OCI-LY1 (cell line): ENCODE data around the gene KIRREL3.

Source experiments
- H2AFZ ChIP-seq: fragments of 200-600 bp; sonication (generic), shearing (Covaris generic); 2 replicates; pipeline ENCODE4 v1.6.0; 2014; ENCODE audit warnings: antibody characterized with exemption, mild to moderate bottlenecking, low read length
- H3F3A ChIP-seq: fragments of 200-600 bp; sonication (generic), shearing (Covaris generic); 2 replicates; pipeline ENCODE4 v1.6.0; 2014; ENCODE audit warnings: mild to moderate bottlenecking, antibody characterized with exemption, low read length, moderate library complexity; ENCODE audit not compliant: insufficient read depth
- H3K27ac ChIP-seq: fragments of 200-600 bp; sonication (generic); 2 replicates; pipeline ENCODE4 v1.5.1; 2014; ENCODE audit warnings: low read length, mixed run types, mild to moderate bottlenecking, low read depth; ENCODE audit not compliant: poor library complexity, severe bottlenecking
- H3K27me3 ChIP-seq: fragments of 200-600 bp; sonication (generic); 2 replicates; pipeline ENCODE4 v1.6.0; 2014; ENCODE audit warnings: antibody characterized with exemption, mild to moderate bottlenecking, low read length, moderate library complexity; ENCODE audit not compliant: insufficient read depth
- H3K36me3 ChIP-seq: fragments of 200-600 bp; sonication (generic); 2 replicates; pipeline ENCODE4 v1.6.1; 2014; ENCODE audit warnings: mild to moderate bottlenecking, antibody characterized with exemption, low read length, moderate library complexity, mixed read lengths; ENCODE audit not compliant: insufficient read depth
- H3K4me1 ChIP-seq: fragments of 200-600 bp; sonication (generic); 2 replicates; pipeline ENCODE4 v1.5.1; 2014; ENCODE audit warnings: mild to moderate bottlenecking, low read length, moderate library complexity; ENCODE audit not compliant: insufficient read depth, severe bottlenecking
- H3K4me2 ChIP-seq: fragments of 200-600 bp; sonication (generic), shearing (Covaris generic); 2 replicates; pipeline ENCODE4 v1.6.1; 2014; ENCODE audit warnings: low read length
- H3K4me3 ChIP-seq: fragments of 200-600 bp; sonication (generic); 2 replicates; pipeline ENCODE4 v1.5.1; 2014; ENCODE audit warnings: low read length, low read depth, mild to moderate bottlenecking, mixed read lengths; ENCODE audit not compliant: poor library complexity, severe bottlenecking
- H3K79me2 ChIP-seq: fragments of 200-600 bp; shearing (Covaris generic); 2 replicates; pipeline ENCODE4 v1.6.1; 2016; ENCODE audit warnings: mixed run types, low read length, mixed read lengths; ENCODE audit not compliant: insufficient read depth
- H3K9ac ChIP-seq: fragments of 200-600 bp; sonication (generic), shearing (Covaris generic); 2 replicates; pipeline ENCODE4 v1.6.1; 2014; ENCODE audit warnings: mild to moderate bottlenecking, low read length, mixed read lengths
- H3K9me2 ChIP-seq: fragments of 200-600 bp; sonication (generic), shearing (Covaris generic); 2 replicates; pipeline ENCODE4 v1.6.1; 2014; ENCODE audit warnings: low read depth, mild to moderate bottlenecking, low read length, mixed read lengths
- H3K9me3 ChIP-seq: fragments of 200-600 bp; shearing (Covaris generic); 2 replicates; pipeline ENCODE4 v1.6.1; 2014; ENCODE audit warnings: low read length, mixed read lengths
- H4K20me1 ChIP-seq: fragments of 200-600 bp; sonication (generic), shearing (Covaris generic); 2 replicates; pipeline ENCODE4 v1.6.0; 2016; ENCODE audit warnings: mild to moderate bottlenecking, low read length; ENCODE audit not compliant: insufficient read depth
- CTCF ChIP-seq: fragments of 200-600 bp; sonication (generic), shearing (Covaris generic); IDR thresholded peaks from 2 replicates; pipeline ENCODE4 v1.5.1; 2017; ENCODE audit warnings: mild to moderate bottlenecking, antibody characterized with exemption, low read length, moderate library complexity, mixed read lengths
- EZH2 ChIP-seq: fragments of 200-600 bp; sonication (generic), shearing (Covaris generic); IDR thresholded peaks from 2 replicates; pipeline ENCODE4 v1.8.0; 2017; ENCODE audit warnings: borderline replicate concordance, mixed run types, mild to moderate bottlenecking, antibody characterized with exemption, low read length, moderate library complexity, mixed read lengths

Gene KIRREL3

GRCh38 chr11:126546694-126547093 lies 453.9 kb downstream of the KIRREL3 start:
- TF ChIP-seq EZH2: no peak
- TF ChIP-seq CTCF: no peak
- Histone ChIP-seq H3F3A (no peaks in the 10 kb centered on the region), H3K4me1 (no peaks in the 10 kb centered on the region), H3K4me2 (no peak overlapping the region), H3K36me3 (no peaks in the 10 kb centered on the region), H2AFZ (no peak overlapping the region), H3K27me3 (no peaks in the 10 kb centered on the region), H3K4me3 (no peak overlapping the region), H3K9me3 (no peaks in the 10 kb centered on the region), H4K20me1 (no peaks in the 10 kb centered on the region), H3K9me2 (no peaks in the 10 kb centered on the region), H3K27ac (no peak overlapping the region), H3K79me2 (no peaks in the 10 kb centered on the region), H3K9ac (no peak overlapping the region)

GRCh38 chr11:126546191-126546590 lies 454.4 kb downstream of the KIRREL3 start:
- no peaks in the 10 kb centered on the region for H3K36me3 ChIP-seq
- H3K4me1 ChIP-seq: no peaks in the 10 kb centered on the region
- no peaks in the 10 kb centered on the region for H4K20me1 ChIP-seq
- no peak overlapping the region for H3K9ac ChIP-seq
- H2AFZ ChIP-seq: no peak overlapping the region
- no peak overlapping the region for H3K4me3 ChIP-seq
- H3F3A ChIP-seq: no peaks in the 10 kb centered on the region
- no peaks in the 10 kb centered on the region for H3K79me2 ChIP-seq
- no peaks in the 10 kb centered on the region for H3K9me2 ChIP-seq
- H3K9me3 ChIP-seq: no peaks in the 10 kb centered on the region
- H3K27ac ChIP-seq: no peak overlapping the region
- H3K4me2 ChIP-seq: no peak overlapping the region
- H3K27me3 ChIP-seq: no peaks in the 10 kb centered on the region
- TF ChIP-seq EZH2 (no peak), CTCF (no peak)

- H3K4me3 ChIP-seq: no peak overlapping the region
- H3K9me3 ChIP-seq: no peaks in the 10 kb centered on the region
- H3K79me2 ChIP-seq: no peaks in the 10 kb centered on the region
- H3K4me2 ChIP-seq: no peak overlapping the region
- H3K36me3 ChIP-seq: no peaks in the 10 kb centered on the region
- H3K27ac ChIP-seq: no peak overlapping the region
- TF ChIP-seq EZH2 (no peak), CTCF (no peak)
- H3K9ac ChIP-seq: no peak overlapping the region
- no peaks in the 10 kb centered on the region for H3F3A ChIP-seq
- no peaks in the 10 kb centered on the region for H3K27me3 ChIP-seq
- no peaks in the 10 kb centered on the region for H4K20me1 ChIP-seq
- no peaks in the 10 kb centered on the region for H3K9me2 ChIP-seq
- H2AFZ ChIP-seq: no peak overlapping the region
- no peaks in the 10 kb centered on the region for H3K4me1 ChIP-seq
Observed at GRCh38 chr11:126545057-126545555, 455.5 kb downstream of the KIRREL3 start.
